Thoracic aorta (tissue), 2 donors: ENCODE results near the gene MYO5B. TPM values are rescaled to one million over a fixed set of nuclear protein-coding genes. Genes with fewer than 3 reads are reported as not detected.

ENCODE experiments used
- ATAC-seq: fragments of 150-250 bp; one replicate; pipeline ENCODE4 v1.8.0; 2017; ENCODE audit warnings: low read depth; ENCODE audit not compliant: insufficient number of reproducible peaks, low FRiP score
- DNase-seq: peaks from one replicate; pipeline ENCODE4 v3.0.0-alpha.2; 2020; ENCODE audit warnings: low spot score
- H3K27ac ChIP-seq, 2 donors: fragments of 200-600 bp; sonication (generic); 1 replicate in 1 of 2; 2 replicates in 1 of 2; pipeline ENCODE4 v1.5.1; 2016; ENCODE audit warnings: mild to moderate bottlenecking in 2 of 2, moderate library complexity in 2 of 2
- H3K27me3 ChIP-seq: fragments of 200-600 bp; sonication (generic); replicated peaks from 2 replicates; pipeline ENCODE4 v1.6.0; 2016; ENCODE audit warnings: mild to moderate bottlenecking; ENCODE audit not compliant: insufficient read depth
- H3K36me3 ChIP-seq: fragments of 200-600 bp; sonication (generic); one replicate; pipeline ENCODE4 v1.5.1; 2016
- H3K4me1 ChIP-seq, 2 donors: fragments of 200-600 bp; sonication (generic); 1 replicate in 1 of 2; 2 replicates in 1 of 2; pipeline versions ENCODE4 v1.5.1 to v1.6.0; 2016; ENCODE audit warnings: low read depth in 2 of 2, mild to moderate bottlenecking in 1 of 2; ENCODE audit not compliant: control insufficient read depth in 1 of 2
- H3K4me3 ChIP-seq: fragments of 200-600 bp; sonication (generic); 2 replicates; pipeline ENCODE4 v1.5.1; 2016; ENCODE audit warnings: mild to moderate bottlenecking
- H3K9me3 ChIP-seq: fragments of 200-600 bp; sonication (generic); 2 replicates; pipeline ENCODE4 v1.5.1; 2016
- CTCF ChIP-seq: fragments of 200-600 bp; sonication (generic); IDR thresholded peaks from one replicate; pipeline ENCODE4 v1.5.1; 2019; ENCODE audit warnings: antibody characterized with exemption
- total RNA-seq, 2 donors: library from RNA; depleted of rRNA; stranded (reverse); fragments of >200 nt; gene quantifications; one replicate each; pipeline versions ENCODE4 v1.1.0 to v1.2.3, GENCODE V29; 2016

Gene MYO5B
- total RNA-seq, 2 donors from 2014 or later = 8.3 to 13.5 TPM

GRCh38 chr18:49961271-49961670 lies 233.7 kb downstream of the MYO5B start:
- TF ChIP-seq CTCF = no peak
- H3K4me3 ChIP-seq = no peak overlapping the region
- H3K9me3 ChIP-seq = no peaks in the 10 kb centered on the region
- no peak overlapping the region for H3K27ac ChIP-seq
- no peaks in the 10 kb centered on the region for H3K27me3 ChIP-seq
- ATAC-seq = no peak
- DNase-seq = no peak
- no peaks in the 10 kb centered on the region for H3K36me3 ChIP-seq
- H3K4me1 ChIP-seq = no peaks in the 10 kb centered on the region

- no peak overlapping the region for H3K27ac ChIP-seq
- H3K4me3 ChIP-seq = no peak overlapping the region
- H3K9me3 ChIP-seq = no peaks in the 10 kb centered on the region
- DNase-seq = no peak
- TF ChIP-seq CTCF = no peak
- no peaks in the 10 kb centered on the region for H3K27me3 ChIP-seq
- no peak for ATAC-seq
- no peaks in the 10 kb centered on the region for H3K4me1 ChIP-seq
- H3K36me3 ChIP-seq = no peaks in the 10 kb centered on the region
Observed at GRCh38 chr18:49960376-49960775, 234.6 kb downstream of the MYO5B start.

GRCh38 chr18:49959176-49959575 lies 235.8 kb downstream of the MYO5B start:
- no peaks in the 10 kb centered on the region for H3K27me3 ChIP-seq
- no peaks in the 10 kb centered on the region for H3K9me3 ChIP-seq
- ATAC-seq (no peak), DNase-seq (no peak)
- H3K36me3 ChIP-seq = no peaks in the 10 kb centered on the region
- no peak overlapping the region for H3K27ac ChIP-seq
- H3K4me1 ChIP-seq = no peaks in the 10 kb centered on the region
- H3K4me3 ChIP-seq = no peak overlapping the region
- TF ChIP-seq CTCF = no peak

GRCh38 chr18:49955263-49955662 lies 239.7 kb downstream of the MYO5B start:
- H3K9me3 ChIP-seq = no peaks in the 10 kb centered on the region
- TF ChIP-seq CTCF = no peak
- ATAC-seq (no peak), DNase-seq (no peak)
- H3K27ac ChIP-seq = no peak overlapping the region
- no peaks in the 10 kb centered on the region for H3K4me1 ChIP-seq
- no peaks in the 10 kb centered on the region for H3K36me3 ChIP-seq
- no peaks in the 10 kb centered on the region for H3K27me3 ChIP-seq
- H3K4me3 ChIP-seq = no peak overlapping the region

- DNase-seq (no peak), ATAC-seq (no peak)
- Histone ChIP-seq H3K9me3 (no peaks in the 10 kb centered on the region), H3K4me3 (no peak overlapping the region), H3K4me1 (no peaks in the 10 kb centered on the region), H3K27me3 (no peaks in the 10 kb centered on the region), H3K36me3 (no peaks in the 10 kb centered on the region), H3K27ac (no peak overlapping the region)
- TF ChIP-seq CTCF = no peak
Observed at GRCh38 chr18:49953391-49953790, 241.6 kb downstream of the MYO5B start.
